ENCODE results near the gene EML4. TPM values are rescaled to one million over a fixed set of nuclear protein-coding genes. Genes with fewer than 3 reads are reported as not detected.

EML4 gene, protein sequence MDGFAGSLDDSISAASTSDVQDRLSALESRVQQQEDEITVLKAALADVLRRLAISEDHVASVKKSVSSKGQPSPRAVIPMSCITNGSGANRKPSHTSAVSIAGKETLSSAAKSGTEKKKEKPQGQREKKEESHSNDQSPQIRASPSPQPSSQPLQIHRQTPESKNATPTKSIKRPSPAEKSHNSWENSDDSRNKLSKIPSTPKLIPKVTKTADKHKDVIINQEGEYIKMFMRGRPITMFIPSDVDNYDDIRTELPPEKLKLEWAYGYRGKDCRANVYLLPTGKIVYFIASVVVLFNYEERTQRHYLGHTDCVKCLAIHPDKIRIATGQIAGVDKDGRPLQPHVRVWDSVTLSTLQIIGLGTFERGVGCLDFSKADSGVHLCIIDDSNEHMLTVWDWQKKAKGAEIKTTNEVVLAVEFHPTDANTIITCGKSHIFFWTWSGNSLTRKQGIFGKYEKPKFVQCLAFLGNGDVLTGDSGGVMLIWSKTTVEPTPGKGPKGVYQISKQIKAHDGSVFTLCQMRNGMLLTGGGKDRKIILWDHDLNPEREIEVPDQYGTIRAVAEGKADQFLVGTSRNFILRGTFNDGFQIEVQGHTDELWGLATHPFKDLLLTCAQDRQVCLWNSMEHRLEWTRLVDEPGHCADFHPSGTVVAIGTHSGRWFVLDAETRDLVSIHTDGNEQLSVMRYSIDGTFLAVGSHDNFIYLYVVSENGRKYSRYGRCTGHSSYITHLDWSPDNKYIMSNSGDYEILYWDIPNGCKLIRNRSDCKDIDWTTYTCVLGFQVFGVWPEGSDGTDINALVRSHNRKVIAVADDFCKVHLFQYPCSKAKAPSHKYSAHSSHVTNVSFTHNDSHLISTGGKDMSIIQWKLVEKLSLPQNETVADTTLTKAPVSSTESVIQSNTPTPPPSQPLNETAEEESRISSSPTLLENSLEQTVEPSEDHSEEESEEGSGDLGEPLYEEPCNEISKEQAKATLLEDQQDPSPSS
- 180 and 187 TPM in 2 replicates for total RNA-seq (2013; cell fraction: nucleolus; rRNA removed)
- 70.9 and 82.6 TPM in 2 replicates for total RNA-seq (2014; rRNA removed)
- total RNA-seq (2014; rRNA removed; fragmentation: Illumina TruSeq; extraction: Trizol), result 82.9 and 83.6 TPM in 2 replicates
- 80.9 and 91.3 TPM in 2 replicates for total RNA-seq (2021)
- 23.3 TPM for polyA plus RNA-seq (2011; ENCODE audit: low read depth)
- 85.1 and 110 TPM in 2 replicates for polyA plus RNA-seq (2011; rRNA removed)
- 35.9 and 42.7 TPM in 2 replicates for polyA plus RNA-seq (2011; cell fraction: cytosol; rRNA removed)
- polyA plus RNA-seq (2011; cell fraction: nucleus; rRNA removed), result 68.7 and 75.4 TPM in 2 replicates
- 29.2 and 32.3 TPM in 2 replicates for polyA plus RNA-seq (2012)
- polyA plus RNA-seq (2014; fragmentation: Illumina TruSeq; extraction: Trizol), result 78.5 and 95.8 TPM in 2 replicates
- 10 to 100 TPM; 23.1 to 30.8 TPM for polyA plus RNA-seq (2014; fragmentation: Nextera tagmentation; extraction: Ambion mirVana)
- polyA plus RNA-seq (2014; rRNA removed), result 49.6 and 54.1 TPM in 2 replicates
- polyA plus RNA-seq (2016; fragmentation: Nextera tagmentation; extraction: Ambion mirVana), result 10 to 100 TPM; 76.2 to 87.0 TPM
- 97.9 and 138 TPM in 2 replicates for polyA minus RNA-seq (2011; rRNA and poly(A)+ RNA removed)
- polyA minus RNA-seq (2011; cell fraction: cytosol; rRNA and poly(A)+ RNA removed), result 23.4 and 35.6 TPM in 2 replicates
- polyA minus RNA-seq (2011; cell fraction: nucleus; rRNA and poly(A)+ RNA removed), result 58.8 and 107 TPM in 2 replicates
- percentile 90 among the genes with signal in this experiment for Bru-seq, nascent RNA
- BruChase-seq, experiment 1, labeled RNA remaining after a 6-hour chase, result percentile 85 among the genes with signal in this experiment
- BruChase-seq, experiment 2, labeled RNA remaining after a 2-hour chase, result percentile 86 among the genes with signal in this experiment
- long read RNA-seq, experiment 1, full-length matches to known transcripts, result 2 of 20 reads
- long read RNA-seq, experiment 1, partial matches to known transcripts, result 17 of 20 reads
- long read RNA-seq, experiment 1, other reads (novel, unspliced or antisense), result 1 of 20 reads
- long read RNA-seq, experiment 2, full-length matches to known transcripts, result 2 of 75 reads
- long read RNA-seq, experiment 2, partial matches to known transcripts, result 59 of 75 reads
- long read RNA-seq, experiment 2, other reads (novel, unspliced or antisense), result 14 of 75 reads

- Histone ChIP-seq H3K27ac (ENCODE audit: control insufficient read depth, insufficient read depth) (peak within 1 kb of the TSS; percentile 82), H3K4me2 (ENCODE audit: control insufficient read depth, insufficient read depth) (peak within 1 kb of the TSS; percentile 68), H3K79me2 (ENCODE audit: control insufficient read depth, insufficient read depth, low read length) (peaks cover 51% of the 10 kb centered on the region), H3K4me3 (peak within 1 kb of the TSS; percentile 92), H3K9me3 (replicated peaks; ENCODE audit: control insufficient read depth, insufficient read depth, low read length) (no peaks in the 10 kb centered on the region), H3K4me1 (ENCODE audit: control insufficient read depth, insufficient read depth, low read length) (peaks cover 3% of the 10 kb centered on the region), H2AFZ (ENCODE audit: control insufficient read depth, low read depth, low read length) (peak within 1 kb of the TSS; percentile 89), H4K20me1 (ENCODE audit: control insufficient read depth, insufficient read depth) (no peaks in the 10 kb centered on the region), H3K9ac (ENCODE audit: control insufficient read depth, insufficient read depth, low read length) (peak within 1 kb of the TSS; percentile 87), H3K27me3 (replicated peaks in 1 of 2; ENCODE audit: control insufficient read depth in 2 of 2, insufficient read depth in 2 of 2, low read length in 1 of 2) (no peaks in the 10 kb centered on the region), H3K36me3 (ENCODE audit: control insufficient read depth in 2 of 2, insufficient read depth in 2 of 2, low read length in 1 of 2) (no peaks in the 10 kb centered on the region)
- WGBS (ENCODE audit: insufficient coverage, insufficient replicate concordance, low lambda C conversion rate, missing lambda C conversion rate), result under 1% methylated on average over 61 of the region's 88 CpGs
- ChIA-PET RAD21 (ENCODE audit: unreplicated experiment) (interaction anchor here (1.4 to 4.7 kb wide), 2 partner anchors 26 to 33 kb away, joined by 3 to 32 read pairs; no protein-coding TSS in a partner anchor), SMC1A (ENCODE audit: uncharacterized antibody, unreplicated experiment) (interaction anchor here (0.5 to 6.4 kb wide), 6 partner anchors 34 to 71 kb away, joined by 3 to 63 read pairs (median 9); no protein-coding TSS in a partner anchor), CTCF (interaction anchor here (1.5 to 4.6 kb wide), 2 partner anchors 27 to 82 kb away, joined by 3 to 34 read pairs; no protein-coding TSS in a partner anchor), POLR2A (interaction anchor here (0.8 to 4.9 kb wide), 4 partner anchors 17 to 43 kb away, joined by 3 to 45 read pairs (median 8); no protein-coding TSS in a partner anchor)
- no TSS peak for BruUV-seq (replicated peaks)
- FAIRE-seq (peak; percentile 49), ATAC-seq (peak; percentile 79), DNase-seq (ENCODE audit: low read depth, low spot score) (peak; percentile 52)
- in situ Hi-C loops (cut with MboI), result no loop called here
- intact Hi-C loops (cut with micrococcal nuclease; ENCODE audit: unreplicated experiment), result no loop called here
- TF ChIP-seq GABPA (IDR thresholded peaks at IDR 0.05; ENCODE audit: low read depth) (no peak), KDM1A (IDR thresholded peaks at IDR 0.05; ENCODE audit: borderline replicate concordance) (no peak), JUND (IDR thresholded peaks at IDR 0.05; ENCODE audit: low read depth, low read length) (no peak), NFIC (IDR thresholded peaks at IDR 0.05; ENCODE audit: low read depth, low read length) (no peak), RELA (IDR thresholded peaks at IDR 0.05; ENCODE audit: borderline replicate concordance, partially characterized antibody) (no peak), BCLAF1 (IDR thresholded peaks at IDR 0.05) (no peak), SREBF2 (IDR thresholded peaks at IDR 0.05; ENCODE audit: low read length) (no peak), NFXL1 (IDR thresholded peaks at IDR 0.05; ENCODE audit: borderline replicate concordance) (no peak)
- TF ChIP-seq, protein P1, sequence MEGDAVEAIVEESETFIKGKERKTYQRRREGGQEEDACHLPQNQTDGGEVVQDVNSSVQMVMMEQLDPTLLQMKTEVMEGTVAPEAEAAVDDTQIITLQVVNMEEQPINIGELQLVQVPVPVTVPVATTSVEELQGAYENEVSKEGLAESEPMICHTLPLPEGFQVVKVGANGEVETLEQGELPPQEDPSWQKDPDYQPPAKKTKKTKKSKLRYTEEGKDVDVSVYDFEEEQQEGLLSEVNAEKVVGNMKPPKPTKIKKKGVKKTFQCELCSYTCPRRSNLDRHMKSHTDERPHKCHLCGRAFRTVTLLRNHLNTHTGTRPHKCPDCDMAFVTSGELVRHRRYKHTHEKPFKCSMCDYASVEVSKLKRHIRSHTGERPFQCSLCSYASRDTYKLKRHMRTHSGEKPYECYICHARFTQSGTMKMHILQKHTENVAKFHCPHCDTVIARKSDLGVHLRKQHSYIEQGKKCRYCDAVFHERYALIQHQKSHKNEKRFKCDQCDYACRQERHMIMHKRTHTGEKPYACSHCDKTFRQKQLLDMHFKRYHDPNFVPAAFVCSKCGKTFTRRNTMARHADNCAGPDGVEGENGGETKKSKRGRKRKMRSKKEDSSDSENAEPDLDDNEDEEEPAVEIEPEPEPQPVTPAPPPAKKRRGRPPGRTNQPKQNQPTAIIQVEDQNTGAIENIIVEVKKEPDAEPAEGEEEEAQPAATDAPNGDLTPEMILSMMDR (IDR thresholded peaks at IDR 0.05 in 2 of 3, conservative IDR thresholded peaks at IDR 0.05 in 1 of 3; ENCODE audit: control insufficient read depth in 2 of 3, extremely low read depth in 1 of 3, insufficient read depth in 1 of 3, low read depth in 3 of 3, low read length in 3 of 3), result no peak
Measured at GRCh38 chr2:42169100-42169873, at the start of gene EML4. Gene EML4 (plus strand): TSS chr2:42169353. CDS start chr2:42169612, 259 bp downstream.
